Fibroblast of upper back skin (primary cell): ENCODE measurements around the gene CRY1.
"Not testable (repeated sequence)": the region's sequence is repeated elsewhere in the genome, so short reads cannot be mapped to it uniquely, and the experiment has no call there.

ENCODE experiments used
- DNase-seq: peaks from one replicate; pipeline ENCODE4 v3.0.0-alpha.2; 2013

CRY1 gene

DNA sequence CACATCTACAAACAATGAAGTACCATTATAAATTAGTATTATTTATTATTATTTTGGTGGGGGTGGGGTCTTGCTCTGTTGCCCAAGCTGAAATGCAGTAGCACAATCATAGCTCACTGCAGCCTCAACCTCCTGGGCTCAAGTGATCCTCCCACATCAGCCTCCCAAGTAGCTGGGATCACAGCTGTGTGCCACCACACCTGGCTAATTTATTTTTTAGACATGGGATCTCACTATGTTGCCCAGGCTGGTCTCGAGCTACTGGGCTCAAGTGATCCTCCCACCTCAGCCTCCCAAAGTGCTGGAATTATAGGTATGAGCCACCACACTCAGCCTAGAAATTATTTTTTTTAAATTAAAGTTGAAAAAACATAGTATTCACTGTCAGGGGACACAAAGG is 15.0 kb upstream of the CRY1 start:
- DNase-seq: not testable (repeated sequence)

DNA sequence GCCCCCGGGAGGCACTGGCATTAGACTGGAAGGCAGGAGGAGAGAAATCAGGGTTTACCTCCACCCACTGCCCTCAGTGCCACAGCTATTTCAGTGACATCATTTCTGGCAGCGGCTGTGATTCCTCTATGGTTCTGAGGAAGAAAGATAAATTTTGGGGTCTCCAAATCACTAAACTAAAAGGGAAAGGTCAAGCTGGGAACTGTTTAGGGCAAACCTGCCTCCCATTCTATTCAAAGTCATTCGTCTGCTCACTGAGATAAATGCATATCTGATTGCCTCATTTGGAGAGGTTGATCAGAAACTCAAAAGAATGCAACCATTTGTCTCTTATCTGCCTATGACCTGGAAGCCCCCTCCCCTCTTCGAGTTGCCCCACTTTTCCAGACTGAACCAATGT is 14.0 kb upstream of the CRY1 start:
- no peak for DNase-seq

DNA sequence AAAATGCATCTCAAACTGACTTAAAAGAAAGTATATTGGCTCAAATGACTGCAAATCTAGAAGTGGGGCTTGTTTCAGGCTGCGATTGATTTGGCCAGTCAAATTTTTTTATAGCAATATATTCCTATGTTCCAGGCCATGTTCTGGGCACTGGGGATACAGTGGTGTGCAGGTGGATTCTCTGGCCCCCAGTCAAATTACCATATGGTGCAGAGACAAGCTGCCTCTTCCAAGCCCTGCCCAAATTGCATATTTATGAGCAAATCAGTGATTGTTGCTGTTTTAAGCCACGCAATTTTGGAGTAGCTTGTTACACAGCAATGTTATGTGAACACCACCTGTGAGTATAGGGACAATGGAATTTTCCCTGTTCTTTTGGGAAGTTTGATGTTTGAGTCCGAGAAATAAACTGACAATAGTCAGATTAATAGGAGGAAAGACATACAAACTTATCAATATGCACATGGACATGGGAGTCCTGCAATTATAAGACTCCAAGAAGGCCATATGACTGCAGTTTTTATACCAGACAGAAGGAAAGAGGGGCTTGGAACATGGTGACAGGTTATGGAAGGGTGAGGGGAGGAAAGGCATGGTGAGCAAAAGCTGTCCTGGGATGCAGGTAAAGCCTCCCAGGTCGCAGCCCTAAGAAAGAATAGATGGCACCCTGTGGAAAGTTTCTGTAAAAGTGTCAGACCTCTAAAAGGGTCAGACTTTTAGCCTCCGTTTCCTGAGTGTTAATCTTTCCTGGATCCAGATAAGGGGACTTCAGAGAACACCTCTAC is 13.1 kb upstream of the CRY1 start:
- DNase-seq: no peak

DNA sequence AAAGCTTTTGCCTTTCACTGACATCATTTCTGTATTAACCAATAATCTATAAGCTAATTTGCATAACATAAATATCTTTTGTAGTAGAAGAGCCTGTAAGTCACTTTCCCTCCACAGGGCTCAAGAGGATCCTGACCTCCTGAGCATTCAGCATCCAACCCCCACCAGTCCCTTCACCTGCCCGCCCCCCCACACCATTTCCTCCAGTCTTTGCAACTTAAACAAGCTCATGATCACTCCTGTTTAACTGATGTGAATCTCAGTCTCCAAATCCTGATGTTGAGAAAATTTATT is 12.0 kb upstream of the CRY1 start:
- DNase-seq: no peak

DNA sequence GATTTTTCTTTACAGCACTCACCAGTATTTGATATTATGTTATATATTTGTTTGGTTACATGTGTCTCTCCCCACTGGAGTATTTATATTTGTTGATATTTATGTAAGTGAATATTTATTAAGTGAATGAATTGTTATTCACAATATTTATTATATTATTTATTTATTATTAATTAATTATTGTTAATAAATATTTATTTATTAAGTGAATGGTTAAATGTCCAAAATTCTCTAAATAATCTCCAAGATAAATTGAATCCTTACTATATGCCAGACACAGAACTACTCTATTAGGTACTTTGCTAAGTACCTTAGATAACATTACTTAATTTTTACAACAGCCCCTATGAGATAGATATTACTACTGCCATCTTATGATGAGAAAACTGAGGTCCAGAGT is 10.2 kb upstream of the CRY1 start:
- DNase-seq: no peak

DNA sequence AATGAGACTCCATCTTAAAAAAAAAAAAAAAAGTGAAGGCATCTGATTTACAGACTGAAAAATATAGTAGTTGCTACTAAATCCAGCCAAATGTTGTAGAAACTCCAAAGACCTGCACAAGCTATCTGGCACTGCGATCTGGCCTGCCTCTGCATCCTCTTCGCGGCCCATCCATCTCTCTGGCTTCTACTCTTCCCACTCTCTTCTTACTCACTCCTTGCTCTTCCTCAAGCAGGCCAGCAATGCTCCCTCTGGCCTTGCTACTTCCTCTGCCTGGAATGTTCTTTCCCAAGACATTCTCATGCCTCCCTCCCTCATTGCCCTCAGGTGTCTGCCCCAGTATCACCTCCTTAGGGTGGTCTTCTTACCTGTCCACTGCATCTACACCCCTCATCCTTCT is 9.7 kb upstream of the CRY1 start:
- DNase-seq: no peak

DNA sequence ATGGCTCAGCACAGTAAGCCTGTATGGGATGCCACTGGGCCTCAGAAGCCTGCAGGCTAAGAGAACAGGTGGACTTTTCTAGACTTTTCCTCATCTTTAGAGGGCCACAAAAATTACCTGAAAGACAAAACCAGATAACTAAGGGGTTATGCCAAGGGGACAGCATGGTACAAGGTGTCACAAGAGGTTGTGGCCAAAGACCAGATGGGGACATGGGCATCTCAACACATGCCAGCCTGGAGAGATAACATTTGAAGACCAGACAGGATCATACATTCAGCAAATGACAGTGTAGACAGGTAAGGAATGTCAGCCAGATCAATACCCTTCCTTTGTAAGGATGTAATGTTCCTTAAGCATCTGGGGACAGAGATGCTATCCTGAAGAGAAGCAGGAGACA is 8.9 kb upstream of the CRY1 start:
- DNase-seq: no peak

DNA sequence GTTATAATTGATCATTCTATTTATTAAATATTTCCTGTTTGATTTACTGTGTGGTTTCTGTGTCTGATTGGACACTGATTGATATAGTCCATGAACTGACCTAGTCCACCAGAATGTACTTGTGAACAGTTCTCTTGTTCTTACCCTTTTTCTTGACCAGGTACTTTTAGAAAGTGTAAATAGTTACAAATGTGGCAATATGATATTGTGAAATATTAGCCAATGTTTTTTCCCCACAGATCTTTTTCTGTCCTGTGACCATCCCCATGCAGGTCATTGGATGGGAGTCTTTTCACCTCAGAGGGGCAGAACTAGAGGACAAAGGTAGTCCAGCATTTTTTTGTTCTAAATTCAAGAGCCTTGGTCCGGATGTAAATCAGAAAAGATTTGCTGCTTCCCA is 8.3 kb upstream of the CRY1 start:
- no peak for DNase-seq

DNA sequence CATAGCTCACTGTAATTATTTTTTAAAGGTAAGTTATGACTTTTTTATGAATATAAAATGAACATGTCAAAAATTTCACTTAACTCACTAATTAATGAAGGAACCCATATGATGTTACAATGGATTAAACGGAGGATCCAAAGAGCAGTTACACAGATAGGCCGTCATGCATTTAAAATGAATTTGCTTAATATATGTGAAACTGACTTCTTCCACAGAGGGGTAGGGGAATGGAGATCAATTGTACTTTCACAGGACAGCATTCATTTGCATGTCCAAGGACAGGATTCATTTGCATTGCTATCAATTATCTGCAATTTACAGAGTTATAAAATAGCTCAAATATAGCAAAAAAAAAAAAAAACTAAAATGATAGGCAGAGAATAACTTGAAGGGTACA is 6.6 kb upstream of the CRY1 start:
- DNase-seq: no peak

DNA sequence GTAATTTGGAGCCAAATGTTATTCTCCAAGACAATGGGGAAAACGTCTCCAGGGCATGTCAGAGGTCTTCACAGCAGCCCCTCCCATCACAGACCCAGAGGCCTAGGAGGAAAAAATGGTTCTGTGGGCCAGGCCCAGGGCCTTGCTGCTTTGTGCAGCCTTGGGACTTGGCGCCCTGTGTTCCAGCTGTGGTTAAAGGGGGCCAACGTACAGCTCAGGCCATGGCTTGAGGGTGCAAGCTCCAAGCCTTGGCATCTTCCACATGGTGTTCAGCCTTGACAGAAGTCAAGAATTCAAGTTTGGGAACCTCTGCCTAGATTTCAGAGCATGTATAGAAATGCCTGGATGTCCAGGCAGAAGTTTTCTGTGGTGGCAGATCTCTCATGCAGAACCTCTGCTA is 3.2 kb upstream of the CRY1 start:
- DNase-seq: no peak

DNA sequence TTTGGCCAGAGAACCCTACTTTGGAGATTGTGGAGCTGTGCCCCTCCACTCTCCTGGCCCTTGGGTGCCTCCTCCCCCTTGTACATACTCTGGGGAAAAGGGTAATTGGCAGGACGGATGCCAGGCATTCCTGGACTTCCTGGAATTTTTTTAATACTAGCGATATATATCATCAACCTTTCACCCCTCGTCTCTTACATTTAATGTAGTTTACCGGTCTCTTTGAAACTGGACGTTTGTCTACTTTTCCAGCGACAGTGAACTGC is 767 bp upstream of the CRY1 start:
- DNase-seq: peak; percentile 89

DNA sequence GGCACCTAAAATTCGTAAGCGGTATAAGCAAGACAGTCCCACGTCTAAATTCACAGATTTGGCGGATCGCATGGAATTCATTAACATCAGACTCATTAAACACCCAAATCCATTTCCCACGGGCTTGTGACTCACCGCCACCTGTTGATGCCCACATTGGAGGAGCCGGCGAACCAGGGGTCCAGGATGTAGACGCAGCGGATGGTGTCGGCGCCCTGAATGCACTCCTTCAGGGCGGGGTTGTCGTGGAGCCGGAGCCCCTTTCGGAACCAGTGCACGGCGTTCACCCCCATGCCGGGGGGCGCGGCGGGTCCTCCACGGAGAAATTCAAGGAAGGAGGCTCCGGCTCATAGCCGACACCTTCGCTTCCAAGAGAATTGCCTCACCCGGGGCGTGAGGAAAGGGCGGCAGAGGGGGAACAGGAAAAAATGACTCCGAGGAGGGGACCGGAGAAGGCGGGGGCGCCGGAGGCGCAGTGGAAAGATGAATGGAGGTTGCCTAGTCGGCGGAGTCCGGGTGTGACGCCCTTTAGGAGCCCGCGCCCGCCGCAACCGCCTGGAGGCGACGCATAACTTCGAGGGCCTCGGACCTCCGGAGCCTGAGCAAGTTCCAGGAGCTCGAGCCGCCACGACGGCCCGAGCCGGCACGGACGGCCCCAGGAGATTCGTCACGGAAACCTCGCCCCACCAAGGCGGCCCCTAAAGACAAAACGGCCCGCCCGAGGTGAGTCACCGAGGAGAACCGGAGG is 506 bp downstream of the CRY1 start:
- peak; percentile 20 for DNase-seq

DNA sequence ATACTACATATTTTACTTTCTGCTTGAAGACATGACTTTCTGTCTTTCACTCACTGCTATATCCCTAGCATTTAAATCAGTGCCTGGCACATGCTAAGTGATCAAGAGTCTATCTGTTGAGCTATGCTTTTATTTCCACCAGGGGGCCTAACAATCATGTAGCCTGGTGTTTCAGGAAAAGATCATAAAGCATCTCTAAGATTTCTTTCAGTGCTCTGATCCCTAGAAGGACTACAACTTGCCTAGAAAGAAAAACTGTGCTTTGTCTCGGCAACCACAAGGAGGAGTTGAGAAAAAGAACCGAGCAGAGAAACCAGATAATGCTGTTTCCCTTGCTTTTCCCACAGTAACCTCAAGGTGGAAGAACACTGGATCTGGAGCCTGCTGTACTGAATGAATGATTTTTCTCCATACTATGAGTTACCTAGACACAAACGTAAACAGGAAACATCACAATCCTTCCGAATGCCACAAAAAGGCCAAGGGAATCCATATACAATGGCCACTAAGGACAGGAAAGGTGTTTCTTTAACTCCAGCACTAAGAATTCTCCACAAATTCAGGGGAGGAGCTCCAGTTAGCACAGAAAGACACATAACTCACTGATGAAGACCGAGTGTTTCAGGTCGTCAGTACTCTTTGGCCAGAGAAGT is 1.2 kb downstream of the CRY1 start:
- DNase-seq: peak; percentile 95

DNA sequence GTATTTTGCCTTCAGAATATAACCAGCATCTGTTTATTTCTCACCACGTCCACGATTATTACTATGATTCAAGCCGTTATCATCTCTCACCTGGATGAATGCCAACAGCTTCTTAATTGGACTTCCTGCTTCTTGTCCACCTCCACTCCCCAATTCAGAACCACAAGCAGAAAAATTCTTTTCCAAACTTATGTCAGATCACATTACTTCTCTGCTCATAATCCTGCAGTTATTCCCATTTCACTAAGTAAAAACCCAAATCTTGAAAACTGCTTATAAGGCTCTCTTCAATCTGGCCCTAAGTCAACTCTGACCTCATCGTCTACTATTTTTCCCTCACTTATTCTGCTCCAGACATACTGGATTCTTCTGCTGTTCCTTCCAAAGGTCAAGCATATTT is 2.0 kb downstream of the CRY1 start:
- peak; percentile 74 for DNase-seq

DNA sequence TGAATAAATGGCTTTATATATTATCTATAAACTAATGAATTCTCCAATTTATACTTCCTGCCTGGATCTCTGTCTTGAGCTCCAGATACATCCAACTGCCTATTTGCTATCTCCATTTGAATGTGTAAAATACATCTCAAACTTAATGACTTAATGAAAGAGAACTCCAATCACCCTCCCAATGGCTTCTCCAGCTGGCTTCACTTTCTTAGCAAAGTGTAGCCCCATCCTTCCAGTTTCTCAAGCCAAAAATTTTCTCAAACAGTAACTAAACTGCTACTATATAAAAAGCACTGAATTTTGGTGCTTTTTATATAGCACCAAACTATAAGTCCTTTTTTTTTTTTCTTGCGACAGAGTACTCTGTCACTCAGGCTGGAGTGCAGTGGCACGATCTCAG is 2.6 kb downstream of the CRY1 start:
- no peak for DNase-seq

DNA sequence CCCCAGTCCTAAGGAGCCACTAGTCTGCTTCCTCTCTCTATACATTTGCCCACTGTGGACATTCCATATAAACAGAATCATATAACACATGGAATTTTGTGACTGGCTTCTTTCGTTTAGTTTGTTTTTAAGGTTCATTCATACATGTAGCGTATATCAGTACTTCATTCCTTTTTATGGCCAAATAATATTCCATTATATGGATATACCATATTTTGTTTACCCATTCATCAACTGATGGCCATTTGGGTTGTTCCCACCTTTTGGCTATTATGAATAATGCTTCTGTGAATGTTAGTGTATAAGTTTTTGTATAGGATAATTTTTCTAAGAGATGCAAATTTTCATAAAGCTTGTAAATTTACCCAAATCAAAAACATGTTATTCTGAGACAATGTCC is 4.4 kb downstream of the CRY1 start:
- DNase-seq: no peak

DNA sequence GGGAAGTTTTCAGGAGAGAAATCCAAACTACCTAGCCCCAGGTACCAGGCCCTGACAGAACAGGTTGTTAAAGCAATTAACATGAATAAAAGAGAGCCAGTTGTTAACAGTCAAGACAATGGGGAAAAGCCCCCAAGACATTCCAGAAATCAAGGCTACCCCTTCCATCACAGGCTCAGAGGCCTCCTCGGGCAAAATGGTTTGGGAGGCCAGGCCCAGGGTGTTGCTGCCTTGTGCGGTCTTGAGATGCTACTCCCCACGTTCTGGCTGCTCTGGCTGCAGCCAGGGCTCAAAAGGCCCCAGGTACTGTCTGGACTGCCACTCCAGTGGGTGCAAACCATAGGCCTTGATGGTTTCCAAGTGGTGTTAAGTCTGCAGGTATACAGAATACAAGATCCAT is 7.0 kb downstream of the CRY1 start:
- DNase-seq: no peak

DNA sequence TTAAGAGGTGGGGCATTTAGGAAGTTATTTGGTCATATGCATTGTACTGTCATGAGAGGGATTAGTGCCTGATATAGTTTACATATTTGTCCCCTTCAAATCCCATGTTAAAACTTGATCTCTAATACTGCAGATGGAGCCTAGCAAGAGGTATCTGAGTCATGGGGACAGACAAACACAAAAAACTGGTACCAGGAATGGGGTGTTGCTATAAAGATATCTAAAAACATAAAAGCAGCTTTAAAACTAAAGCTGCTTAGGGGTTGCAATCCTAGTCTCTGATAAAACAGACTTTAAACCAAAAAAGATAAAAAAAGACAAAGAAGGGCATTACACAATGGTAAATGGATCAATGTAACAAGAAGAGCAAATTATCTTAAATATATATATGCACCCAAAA is 11.6 kb downstream of the CRY1 start:
- DNase-seq: no peak

DNA sequence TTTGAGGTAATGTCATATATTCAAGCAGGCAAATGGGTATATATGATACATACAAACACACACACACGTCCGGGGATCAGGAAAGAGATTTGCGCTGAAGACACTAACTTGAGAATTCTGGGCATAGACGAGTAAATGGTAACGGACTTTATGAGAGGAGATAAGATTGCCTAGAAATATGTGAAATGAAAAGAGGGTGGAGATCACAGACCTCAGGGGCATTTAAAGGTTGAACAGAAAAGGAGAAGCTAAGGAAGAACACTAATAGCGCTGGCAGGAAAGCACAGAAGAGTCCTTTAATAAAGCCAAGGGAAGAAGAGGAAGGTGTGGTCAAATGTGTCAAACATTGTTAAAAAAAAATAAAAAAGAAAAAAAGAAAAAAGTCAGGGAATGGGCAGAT is 13.1 kb downstream of the CRY1 start:
- DNase-seq: no peak

DNA sequence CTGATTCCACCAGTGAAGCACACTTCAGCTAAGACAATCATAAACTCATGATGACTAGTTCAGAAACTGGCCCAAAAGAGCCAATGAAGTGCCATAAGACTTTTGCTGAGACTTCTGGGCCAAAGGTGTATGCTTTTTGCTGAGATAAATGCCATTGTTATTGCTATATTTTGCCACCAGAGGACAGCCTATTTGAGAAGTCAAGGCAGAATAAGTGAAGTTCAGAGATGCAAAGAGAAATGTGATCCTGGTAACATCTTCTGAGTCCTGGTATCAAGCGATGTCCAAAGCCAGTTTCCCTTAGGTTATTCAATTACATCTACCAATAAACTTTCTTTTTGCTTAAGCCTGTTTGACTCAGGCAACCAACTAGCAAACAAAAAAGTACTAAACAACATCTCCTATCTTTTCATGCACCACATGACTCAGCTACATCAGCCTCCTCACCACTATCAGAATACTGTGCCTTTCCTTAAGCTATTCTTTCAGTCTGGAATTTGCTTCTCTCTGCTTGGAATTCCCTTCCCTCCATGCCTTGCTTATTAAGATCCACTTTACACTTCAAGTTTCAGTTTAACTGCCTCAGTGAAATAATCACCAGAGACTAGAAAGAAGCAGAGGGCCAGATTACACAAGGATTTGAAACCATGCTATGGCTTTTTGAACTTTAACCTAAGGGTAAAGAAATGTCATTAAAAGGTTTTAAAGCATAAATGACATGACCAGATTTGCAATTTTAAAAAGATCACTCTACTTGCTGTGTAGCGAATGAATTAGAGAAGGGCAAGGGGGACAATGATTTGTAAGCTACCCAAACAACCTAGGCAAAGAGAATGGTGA is 14.0 kb downstream of the CRY1 start:
- peak; percentile 23 for DNase-seq

DNA sequence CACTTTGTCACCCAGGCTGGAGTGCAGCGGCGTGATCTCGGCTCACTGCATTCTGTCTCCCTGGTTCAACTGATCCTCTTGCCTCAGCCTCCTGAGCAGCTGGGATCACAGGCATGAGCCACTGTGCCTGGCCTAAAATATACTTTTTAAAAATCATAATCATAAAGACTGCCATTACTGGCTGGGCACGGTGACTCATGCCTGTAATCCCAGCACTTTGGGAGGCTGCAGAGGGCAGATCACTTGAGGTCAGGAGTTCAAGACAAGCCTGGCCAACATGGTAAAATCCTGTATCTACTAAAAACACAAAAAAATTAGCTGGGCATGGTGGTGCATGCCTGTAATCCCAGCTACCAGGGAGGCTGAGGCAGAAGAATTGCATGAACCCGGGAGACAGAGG is 20.1 kb downstream of the CRY1 start:
- not testable (repeated sequence) for DNase-seq

DNA sequence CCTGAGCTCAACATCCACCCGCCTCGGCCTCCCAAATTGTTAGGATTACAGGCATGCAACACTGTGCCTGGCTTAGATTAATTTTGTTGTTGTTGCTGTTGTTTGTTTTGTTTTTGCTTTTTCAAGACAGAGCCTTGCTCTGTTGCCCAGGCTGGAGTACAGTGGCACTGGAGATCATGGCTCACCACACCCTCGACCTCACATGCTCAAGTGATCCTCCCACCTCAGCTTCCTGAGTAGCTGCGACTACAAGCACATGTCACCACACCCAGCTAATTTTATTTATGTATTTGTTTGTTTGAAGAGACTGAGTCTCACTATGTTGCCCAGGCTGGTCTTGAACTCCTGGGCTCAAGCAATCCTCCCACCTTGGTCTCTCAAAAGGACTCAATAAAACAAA is 26.7 kb downstream of the CRY1 start:
- no peak for DNase-seq

DNA sequence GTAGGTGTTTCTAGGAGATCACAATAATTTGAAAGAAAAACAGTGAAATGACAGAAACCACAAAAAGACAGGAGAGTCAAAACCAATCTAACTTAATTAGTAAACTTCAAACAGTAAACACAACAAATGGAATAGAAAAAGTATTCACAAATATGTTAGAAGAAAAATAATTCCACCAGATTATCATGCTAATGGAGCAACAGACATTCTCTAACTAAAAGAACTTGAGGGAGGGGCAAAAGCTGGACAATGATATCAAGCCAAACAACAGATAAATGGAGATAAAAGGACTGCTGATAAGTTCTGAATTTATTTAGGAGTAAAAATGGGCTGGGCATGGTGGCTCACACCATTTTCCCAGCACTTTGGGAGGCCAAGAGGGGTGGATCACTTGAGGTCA is 28.7 kb downstream of the CRY1 start:
- DNase-seq: no peak

DNA sequence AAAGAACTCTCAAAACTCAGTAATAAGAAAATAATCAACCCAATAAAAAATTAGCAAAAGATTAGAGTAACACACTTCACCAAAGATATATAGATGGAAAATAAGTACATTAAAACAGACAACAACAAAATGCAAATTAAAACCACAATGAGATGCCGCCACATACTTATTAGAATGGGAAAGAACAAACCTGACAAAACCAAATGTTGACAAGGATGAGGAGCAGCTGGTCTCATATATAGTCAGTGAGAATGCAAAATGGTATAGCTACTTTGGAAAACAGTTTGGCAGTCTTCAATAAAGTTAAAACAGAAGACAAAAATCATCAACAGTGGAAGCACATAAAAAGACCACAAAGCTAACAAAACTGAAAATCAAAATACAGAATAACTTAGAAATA is 29.1 kb downstream of the CRY1 start:
- no peak for DNase-seq
